BE2C (cell line): ENCODE measurements around the gene IRGQ.

Experiments used
- DNase-seq: peaks from one replicate; pipeline ENCODE4 v3.0.0-alpha.2; 2020
- H3K27me3 ChIP-seq: fragments of 250-450 bp; sonication (Bioruptor Pico); 2 replicates; pipeline ENCODE4 v1.5.1; 2020; ENCODE audit warnings: mild to moderate bottlenecking
- H3K36me3 ChIP-seq: fragments of 250-450 bp; sonication (Bioruptor Pico); 2 replicates; pipeline ENCODE4 v1.5.1; 2020; ENCODE audit warnings: mild to moderate bottlenecking
- H3K4me1 ChIP-seq: fragments of 250-450 bp; sonication (Bioruptor Pico); 2 replicates; pipeline ENCODE4 v1.5.1; 2020
- H3K4me3 ChIP-seq: 2 replicates; pipeline ENCODE4 v1.5.1; 2011; ENCODE audit warnings: low read depth, low read length
- H3K9me3 ChIP-seq: fragments of 250-450 bp; sonication (Bioruptor Pico); 2 replicates; pipeline ENCODE4 v1.5.1; 2020
- CTCF ChIP-seq: IDR thresholded peaks from 2 replicates; pipeline ENCODE4 v1.5.1; 2012; ENCODE audit warnings: mild to moderate bottlenecking, low read depth, low read length

The IRGQ gene

GRCh38 chr19:43578787-43579186 lies 17.1 kb downstream of the IRGQ start:
- no peak for TF ChIP-seq CTCF
- Histone ChIP-seq H3K27me3 (no peaks in the 10 kb centered on the region), H3K4me3 (no peak overlapping the region), H3K36me3 (no peaks in the 10 kb centered on the region), H3K4me1 (no peaks in the 10 kb centered on the region), H3K9me3 (no peaks in the 10 kb centered on the region)
- DNase-seq: no peak

- Histone ChIP-seq H3K4me3 (peak overlapping the region; percentile 47), H3K4me1 (no peaks in the 10 kb centered on the region)
- DNase-seq: no peak
These were observed 19.7 kb downstream of the IRGQ start for GRCh38 chr19:43575955-43576878.

GRCh38 chr19:43575156-43575950 lies 20.6 kb downstream of the IRGQ start, which contains the start of the genes PINLYP and XRCC1:
Gene PINLYP, plus strand, starts transcription at chr19:43575801. Its CDS starts 1,391 bp downstream, at chr19:43577192.
Gene XRCC1, minus strand, starts transcription at chr19:43575527. Its CDS starts 69 bp downstream, at chr19:43575458.
- no peaks in the 10 kb centered on the region for H3K4me1 ChIP-seq
- H3K9me3 ChIP-seq: no peaks in the 10 kb centered on the region
- H3K27me3 ChIP-seq: no peaks in the 10 kb centered on the region
- H3K4me3 ChIP-seq: peak within 1 kb of the TSS; percentile 98
- H3K36me3 ChIP-seq: no peaks in the 10 kb centered on the region
- no peak for TF ChIP-seq CTCF
- DNase-seq: peak; percentile 98

More at GRCh38 chr19:43575955-43576878, 19.7 kb downstream of the IRGQ start:
- Histone ChIP-seq H3K9me3 (no peaks in the 10 kb centered on the region), H3K27me3 (no peaks in the 10 kb centered on the region), H3K36me3 (no peaks in the 10 kb centered on the region)
- no peak for TF ChIP-seq CTCF

GRCh38 chr19:43574424-43575155 lies 21.3 kb downstream of the IRGQ start:
- Histone ChIP-seq H3K9me3 (no peaks in the 10 kb centered on the region), H3K4me1 (no peaks in the 10 kb centered on the region), H3K27me3 (no peaks in the 10 kb centered on the region), H3K4me3 (peak overlapping the region; percentile 98), H3K36me3 (no peaks in the 10 kb centered on the region)
- 0 out of 2 replicates have a peak, but pooled peaks have one; percentile 2 for TF ChIP-seq CTCF
- no peak for DNase-seq

GRCh38 chr19:43572171-43572588 lies 23.8 kb downstream of the IRGQ start:
- no peaks in the 10 kb centered on the region for H3K36me3 ChIP-seq
- H3K27me3 ChIP-seq: no peaks in the 10 kb centered on the region
- no peaks in the 10 kb centered on the region for H3K4me1 ChIP-seq
- TF ChIP-seq CTCF: no peak
- no peak overlapping the region for H3K4me3 ChIP-seq
- no peak for DNase-seq
- H3K9me3 ChIP-seq: no peaks in the 10 kb centered on the region
